Calu3 (cell line): Measurements from ENCODE around the gene CCSER1. TPM values are rescaled to one million over a fixed set of nuclear protein-coding genes. Genes with fewer than 3 reads are reported as not detected.
A peak's percentile ranks its signal among the peaks of the same experiment; 100 is the strongest.

ENCODE experiments used
- BruUV-seq: library from RNA; stranded (reverse); fragments of 400-500 nt; replicated peaks from 2 replicates; lab custom pipeline; 2021; lab: Mats Ljungman, UMichigan
- CTCF ChIA-PET: fragments of 300-600 bp; sonication (Branson Sonifier 250); formaldehyde crosslinking; loops from one replicate; lab custom pipeline; 2022; ENCODE audit warnings: antibody characterized with exemption; lab: Charles Lee
- DNase-seq: peaks from one replicate; pipeline ENCODE4 v3.0.0; 2022
- H3K27ac Mint-ChIP-seq: one replicate; pipeline ENCODE4 v1.8.0; 2022; ENCODE audit warnings: mixed read lengths; ENCODE audit not compliant: unreplicated experiment
- H3K27me3 Mint-ChIP-seq: one replicate; pipeline ENCODE4 v1.8.0; 2022; ENCODE audit warnings: mixed read lengths; ENCODE audit not compliant: unreplicated experiment
- H3K36me3 Mint-ChIP-seq: one replicate; pipeline ENCODE4 v1.8.0; 2022; ENCODE audit warnings: mild to moderate bottlenecking, moderate library complexity, mixed read lengths; ENCODE audit not compliant: insufficient read depth, unreplicated experiment
- H3K4me1 Mint-ChIP-seq: one replicate; pipeline ENCODE4 v1.8.0; 2022; ENCODE audit warnings: mild to moderate bottlenecking, low read depth, mixed read lengths; ENCODE audit not compliant: unreplicated experiment
- H3K4me3 Mint-ChIP-seq: one replicate; pipeline ENCODE4 v1.8.0; 2022; ENCODE audit warnings: mild to moderate bottlenecking, low read depth, moderate library complexity, mixed read lengths; ENCODE audit not compliant: unreplicated experiment
- H3K9me3 Mint-ChIP-seq: one replicate; pipeline ENCODE4 v1.8.0; 2022; ENCODE audit warnings: low read depth, mixed read lengths; ENCODE audit not compliant: unreplicated experiment
- intact Hi-C: fragments of 100-400 bp; cut with micrococcal nuclease; formaldehyde crosslinking; loops from one replicate; pipeline ENCODE4 v1.10.0; 2022; ENCODE audit not compliant: unreplicated experiment
- total RNA-seq: library from RNA; stranded (reverse); gene quantifications from 2 replicates; pipeline ENCODE4 v1.2.3, GENCODE V29; 2022
- TF ChIP-seq, protein P1 (sequence below): fragments of 200-600 bp; IDR thresholded peaks from one replicate; pipeline ENCODE4 v1.8.0; 2022; ENCODE audit warnings: antibody characterized with exemption; ENCODE audit not compliant: unreplicated experiment

Gene CCSER1
- total RNA-seq, 1 experiment from 2014 or later = 6.2 TPM

DNA sequence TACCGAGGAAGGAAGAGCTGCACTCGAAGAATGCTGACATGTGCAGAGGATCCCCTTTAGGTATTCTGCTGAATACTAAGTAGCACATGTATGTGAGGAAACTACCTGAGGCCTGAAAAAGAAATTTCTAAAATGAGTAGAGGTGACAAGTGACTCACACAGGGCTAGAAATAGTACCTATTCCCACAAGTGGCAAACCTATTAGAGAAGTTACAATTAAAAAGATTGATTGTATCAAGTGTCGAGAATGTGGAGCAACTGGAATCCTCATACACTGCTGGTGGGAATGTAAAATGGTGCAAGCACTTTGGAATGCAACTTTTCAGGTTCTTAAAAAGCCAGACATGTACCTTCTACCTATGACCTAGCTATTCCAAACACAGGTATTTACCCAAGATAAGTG lies 47.4 kb downstream of the CCSER1 start:
- H3K9me3 Mint-ChIP-seq = no peaks in the 10 kb centered on the region
- peaks cover 6% of the 10 kb centered on the region for H3K36me3 Mint-ChIP-seq
- intact Hi-C loops = loop anchor here (2.0 kb wide), 1 partner anchor 46 kb away; no protein-coding TSS in a partner anchor
- H3K4me1 Mint-ChIP-seq = peaks cover 34% of the 10 kb centered on the region
- CTCF ChIA-PET = interaction anchor here (1.0 kb wide), 1 partner anchor 143 kb away, joined by 4 read pairs; no protein-coding TSS in a partner anchor
- TF ChIP-seq, protein P1, sequence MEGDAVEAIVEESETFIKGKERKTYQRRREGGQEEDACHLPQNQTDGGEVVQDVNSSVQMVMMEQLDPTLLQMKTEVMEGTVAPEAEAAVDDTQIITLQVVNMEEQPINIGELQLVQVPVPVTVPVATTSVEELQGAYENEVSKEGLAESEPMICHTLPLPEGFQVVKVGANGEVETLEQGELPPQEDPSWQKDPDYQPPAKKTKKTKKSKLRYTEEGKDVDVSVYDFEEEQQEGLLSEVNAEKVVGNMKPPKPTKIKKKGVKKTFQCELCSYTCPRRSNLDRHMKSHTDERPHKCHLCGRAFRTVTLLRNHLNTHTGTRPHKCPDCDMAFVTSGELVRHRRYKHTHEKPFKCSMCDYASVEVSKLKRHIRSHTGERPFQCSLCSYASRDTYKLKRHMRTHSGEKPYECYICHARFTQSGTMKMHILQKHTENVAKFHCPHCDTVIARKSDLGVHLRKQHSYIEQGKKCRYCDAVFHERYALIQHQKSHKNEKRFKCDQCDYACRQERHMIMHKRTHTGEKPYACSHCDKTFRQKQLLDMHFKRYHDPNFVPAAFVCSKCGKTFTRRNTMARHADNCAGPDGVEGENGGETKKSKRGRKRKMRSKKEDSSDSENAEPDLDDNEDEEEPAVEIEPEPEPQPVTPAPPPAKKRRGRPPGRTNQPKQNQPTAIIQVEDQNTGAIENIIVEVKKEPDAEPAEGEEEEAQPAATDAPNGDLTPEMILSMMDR = no peak
- no TSS peak for BruUV-seq
- H3K4me3 Mint-ChIP-seq = no peak overlapping the region
- H3K27me3 Mint-ChIP-seq = no peaks in the 10 kb centered on the region
- peak; percentile 48 for DNase-seq
- peak overlapping the region; percentile 82 for H3K27ac Mint-ChIP-seq

DNA sequence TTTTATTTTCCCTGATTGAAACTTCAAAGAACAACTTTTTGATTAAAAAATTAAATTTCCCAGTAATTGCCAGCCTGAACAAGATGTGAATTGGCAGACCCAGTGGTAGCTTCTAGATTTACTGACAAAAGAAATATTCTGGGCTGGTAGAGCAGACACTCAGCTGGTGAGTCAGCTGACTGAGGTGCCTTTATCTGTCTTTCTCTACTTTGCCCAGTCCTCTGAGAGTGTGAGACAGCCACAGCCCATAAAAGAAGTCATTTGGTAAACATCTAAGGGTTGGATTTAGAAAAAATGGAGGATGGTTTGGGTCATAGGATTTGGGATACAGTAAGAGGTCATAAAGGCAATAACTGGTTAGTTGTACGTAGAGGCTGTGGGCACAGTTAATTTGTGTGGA lies 54.5 kb downstream of the CCSER1 start:
- intact Hi-C loops = loop anchor here (2.0 kb wide), 1 partner anchor 111 kb away; no protein-coding TSS in a partner anchor
- Mint-ChIP-seq H3K4me1 (peaks cover 42% of the 10 kb centered on the region), H3K9me3 (no peaks in the 10 kb centered on the region), H3K27me3 (no peaks in the 10 kb centered on the region), H3K36me3 (no peaks in the 10 kb centered on the region), H3K27ac (peak overlapping the region; percentile 72), H3K4me3 (no peak overlapping the region)
- no peak for DNase-seq
- TF ChIP-seq, protein P1 = no peak
- BruUV-seq = no TSS peak
- CTCF ChIA-PET = no interaction called here

GRCh38 chr4:90183254-90183653 lies 56.1 kb downstream of the CCSER1 start:
- TF ChIP-seq, protein P1 = no peak

GRCh38 chr4:90184560-90184959 lies 57.4 kb downstream of the CCSER1 start:
- Mint-ChIP-seq H3K27me3 (no peaks in the 10 kb centered on the region), H3K9me3 (no peaks in the 10 kb centered on the region), H3K27ac (no peak overlapping the region), H3K4me3 (no peak overlapping the region), H3K4me1 (peaks cover 40% of the 10 kb centered on the region), H3K36me3 (no peaks in the 10 kb centered on the region)
- CTCF ChIA-PET = no interaction called here
- intact Hi-C loops = no loop called here
- no TSS peak for BruUV-seq
- TF ChIP-seq, protein P1 = no peak
- no peak for DNase-seq

More at GRCh38 chr4:90183254-90183653, 56.1 kb downstream of the CCSER1 start:
- H3K4me1 Mint-ChIP-seq = peaks cover 40% of the 10 kb centered on the region
- no peak overlapping the region for H3K4me3 Mint-ChIP-seq
- CTCF ChIA-PET = no interaction called here
- H3K9me3 Mint-ChIP-seq = no peaks in the 10 kb centered on the region
- no TSS peak for BruUV-seq
- intact Hi-C loops = loop anchor here (2.0 kb wide), 1 partner anchor 110 kb away; no protein-coding TSS in a partner anchor
- DNase-seq = peak; percentile 1
- H3K27me3 Mint-ChIP-seq = no peaks in the 10 kb centered on the region
- H3K36me3 Mint-ChIP-seq = no peaks in the 10 kb centered on the region
- H3K27ac Mint-ChIP-seq = no peak overlapping the region
